GM21515 (cell line): ENCODE measurements around the gene SNRNP48.
A peak's percentile ranks its signal among the peaks of the same experiment; 100 is the strongest.

Experiments
- ATAC-seq: cut with Tn5 transposase; IDR thresholded peaks from one replicate; pipeline ENCODE4 v1.9.1; 2021; ENCODE audit not compliant: unreplicated experiment

The SNRNP48 gene

GRCh38 chr6:7591770-7592169 lies 1.8 kb downstream of the SNRNP48 start:
- no peak for ATAC-seq

- no peak for ATAC-seq
Observed at GRCh38 chr6:7593229-7593628, 3.2 kb downstream of the SNRNP48 start.

- ATAC-seq: no peak
Observed at GRCh38 chr6:7594579-7595125, 4.7 kb downstream of the SNRNP48 start.

GRCh38 chr6:7604003-7604402 lies 14.0 kb downstream of the SNRNP48 start:
- ATAC-seq: no peak

GRCh38 chr6:7604506-7604905 lies 14.5 kb downstream of the SNRNP48 start:
- ATAC-seq: no peak

- peak; percentile 52 for ATAC-seq
Observed at GRCh38 chr6:7615611-7616383, 25.8 kb downstream of the SNRNP48 start.

GRCh38 chr6:7617801-7618764 lies 28.1 kb downstream of the SNRNP48 start:
- ATAC-seq: no peak

GRCh38 chr6:7621761-7622160 lies 31.8 kb downstream of the SNRNP48 start:
- no peak for ATAC-seq

- no peak for ATAC-seq
Observed at GRCh38 chr6:7624796-7625710, 35.1 kb downstream of the SNRNP48 start.

GRCh38 chr6:7628479-7628878 lies 38.5 kb downstream of the SNRNP48 start:
- no peak for ATAC-seq

- no peak for ATAC-seq
Observed at GRCh38 chr6:7628909-7629308, 38.9 kb downstream of the SNRNP48 start.

GRCh38 chr6:7629321-7629720 lies 39.3 kb downstream of the SNRNP48 start:
- ATAC-seq: no peak

GRCh38 chr6:7630792-7631191 lies 40.8 kb downstream of the SNRNP48 start:
- ATAC-seq: no peak

GRCh38 chr6:7631466-7631865 lies 41.5 kb downstream of the SNRNP48 start:
- ATAC-seq: no peak

- ATAC-seq: no peak
Observed at GRCh38 chr6:7632501-7633290, 42.7 kb downstream of the SNRNP48 start.

- no peak for ATAC-seq
Observed at GRCh38 chr6:7633361-7633760, 43.4 kb downstream of the SNRNP48 start.

GRCh38 chr6:7636151-7636550 lies 46.2 kb downstream of the SNRNP48 start:
- ATAC-seq: no peak

- ATAC-seq: no peak
Observed at GRCh38 chr6:7637533-7637932, 47.5 kb downstream of the SNRNP48 start.

GRCh38 chr6:7639427-7639826 lies 49.4 kb downstream of the SNRNP48 start:
- no peak for ATAC-seq

GRCh38 chr6:7640016-7640415 lies 50.0 kb downstream of the SNRNP48 start:
- no peak for ATAC-seq
